IPS-11a (cell line): ENCODE results near the gene SGCB.
"Not testable (repeated sequence)": the region's sequence is repeated elsewhere in the genome, so short reads cannot be mapped to it uniquely, and the experiment has no call there.

Experiments
- H3K4me3 ChIP-seq: one replicate; pipeline ENCODE4 v1.5.1; 2013; ENCODE audit warnings: low read depth, low read length, control low read depth

The SGCB gene

GRCh38 chr4:52038103-52038912 is at the start of gene SGCB:
Gene SGCB (minus strand): TSS chr4:52038299. CDS start chr4:52038259, 40 bp downstream.
- peak within 1 kb of the TSS; percentile 75 for H3K4me3 ChIP-seq

DNA sequence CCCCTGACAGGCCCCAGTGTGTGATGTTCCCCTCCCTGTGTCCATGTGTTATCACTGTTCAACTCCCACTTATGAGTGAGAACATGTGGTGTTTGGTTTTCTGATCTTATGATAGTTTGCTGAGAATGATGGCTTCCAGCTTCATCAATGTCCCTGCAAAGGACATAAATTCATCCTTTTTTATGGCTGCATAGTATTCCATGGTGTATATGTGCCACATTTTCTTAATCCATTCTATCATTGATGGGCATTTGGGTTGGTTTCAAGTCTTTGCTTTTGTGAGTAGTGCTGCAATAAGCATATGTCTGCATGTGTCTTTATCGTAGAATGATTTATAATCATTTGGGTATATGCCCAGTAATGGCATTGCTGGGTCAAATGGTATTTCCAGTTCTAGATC is 48.3 kb upstream of the SGCB start:
- not testable (repeated sequence) for H3K4me3 ChIP-seq

DNA sequence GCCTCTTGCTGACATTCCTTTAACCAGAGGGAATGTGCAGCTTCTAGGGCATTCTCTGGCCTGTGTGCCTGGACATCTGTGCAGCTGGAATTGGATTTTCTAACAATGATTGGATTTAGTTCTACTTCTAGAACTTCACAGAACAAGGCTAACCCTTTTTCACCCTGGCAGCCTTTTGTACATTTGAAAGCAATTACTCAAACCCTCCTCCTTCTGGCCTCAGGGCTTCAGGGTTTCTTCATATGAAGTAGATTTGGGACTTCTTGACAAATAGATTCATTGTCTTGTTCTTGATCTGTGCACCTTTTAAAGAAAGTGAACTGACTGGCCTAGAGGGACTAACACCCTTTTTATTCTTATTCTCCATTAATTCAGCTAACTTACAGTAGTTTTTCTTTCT is 43.1 kb upstream of the SGCB start:
- no peak overlapping the region for H3K4me3 ChIP-seq

DNA sequence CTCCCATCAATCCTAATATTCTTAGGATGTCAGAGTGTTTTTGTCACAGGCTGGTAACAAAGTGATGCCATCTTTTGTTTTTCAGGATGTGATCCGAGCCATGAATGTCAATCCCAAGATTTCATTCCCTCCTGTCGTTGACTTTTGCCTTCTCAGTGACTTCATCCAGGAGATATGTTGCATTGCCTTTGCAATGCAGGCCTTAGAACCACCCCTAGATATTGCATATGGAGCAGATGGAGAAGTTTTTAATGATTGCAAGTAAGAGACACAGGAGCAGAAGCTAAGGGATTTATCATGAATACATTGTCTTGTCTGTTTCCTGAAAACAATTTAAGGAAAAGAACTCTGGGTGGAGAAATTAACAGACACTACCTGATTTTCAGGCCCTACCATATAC is 41.6 kb upstream of the SGCB start:
- H3K4me3 ChIP-seq: no peak overlapping the region

DNA sequence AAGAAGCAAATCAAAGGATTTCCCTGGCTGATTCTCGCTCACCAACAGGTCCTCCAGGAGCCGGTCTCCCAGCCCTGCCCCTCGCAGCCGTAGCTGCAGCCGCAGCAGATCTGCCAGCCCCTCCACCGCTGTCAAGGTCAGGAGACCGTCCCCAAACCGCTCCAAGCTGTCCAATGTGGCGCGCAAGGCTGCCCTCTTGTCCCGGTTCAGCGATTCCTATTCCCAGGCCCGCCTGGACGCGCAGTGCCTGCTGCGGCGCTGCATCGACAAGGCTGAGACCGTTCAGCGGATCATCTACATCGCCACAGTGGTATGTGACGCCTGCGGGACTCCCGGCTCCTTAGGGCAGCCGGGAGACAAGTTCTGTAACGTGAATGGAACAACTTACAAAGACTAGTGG is 38.6 kb upstream of the SGCB start:
- peak overlapping the region; percentile 25 for H3K4me3 ChIP-seq

GRCh38 chr4:52071791-52072546 is 33.9 kb upstream of the SGCB start:
- H3K4me3 ChIP-seq: no peak overlapping the region

GRCh38 chr4:52069571-52069970 is 31.5 kb upstream of the SGCB start:
- no peak overlapping the region for H3K4me3 ChIP-seq

GRCh38 chr4:52059372-52059771 is 21.3 kb upstream of the SGCB start:
- H3K4me3 ChIP-seq: no peak overlapping the region

GRCh38 chr4:52058275-52058674 is 20.2 kb upstream of the SGCB start:
- H3K4me3 ChIP-seq: no peak overlapping the region

- no peak overlapping the region for H3K4me3 ChIP-seq
Measured at GRCh38 chr4:52057196-52057595, 19.1 kb upstream of the SGCB start.

DNA sequence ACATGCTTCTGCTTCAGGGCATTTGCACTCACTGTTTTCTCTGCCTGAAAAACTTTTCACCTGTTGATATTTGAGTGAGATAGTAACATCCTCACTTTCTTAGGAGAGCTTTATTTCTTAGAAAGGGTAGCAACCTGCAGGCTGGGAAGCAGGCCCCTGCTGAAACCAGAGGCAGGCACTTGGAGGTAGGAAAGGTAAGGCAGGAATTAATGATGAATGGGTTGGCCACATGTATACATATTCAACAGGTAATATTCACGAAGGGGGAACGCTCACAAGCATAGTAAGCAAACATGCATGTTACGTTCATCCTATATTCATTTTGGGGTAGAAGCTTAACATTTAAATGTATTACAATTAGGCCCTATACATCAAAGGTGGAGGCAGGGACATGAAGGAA is 16.2 kb upstream of the SGCB start:
- H3K4me3 ChIP-seq: no peak overlapping the region

DNA sequence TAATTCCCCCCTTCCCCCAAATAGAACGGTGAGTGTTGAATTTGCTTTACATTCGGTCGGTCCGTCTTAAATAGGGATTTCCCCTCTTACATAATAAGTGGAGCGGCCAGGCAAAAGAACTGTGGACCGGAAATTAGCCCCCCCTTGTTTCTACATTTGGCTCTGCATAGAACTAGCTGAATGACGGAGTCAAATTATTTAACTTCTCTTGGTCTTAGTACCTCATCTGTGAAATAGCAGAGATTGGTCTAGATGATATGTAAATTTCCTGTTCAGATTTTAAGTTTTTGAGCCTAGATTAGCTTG is 14.3 kb upstream of the SGCB start:
- H3K4me3 ChIP-seq: no peak overlapping the region

GRCh38 chr4:52051615-52052474 is 13.7 kb upstream of the SGCB start:
- H3K4me3 ChIP-seq: peak overlapping the region; percentile 57

GRCh38 chr4:52051213-52051614 is 13.1 kb upstream of the SGCB start, which contains the start of gene SPATA18:
Gene SPATA18 (plus strand): TSS chr4:52051304. CDS start chr4:52051705, 401 bp downstream.
- H3K4me3 ChIP-seq: peak within 1 kb of the TSS; percentile 57

- no peak overlapping the region for H3K4me3 ChIP-seq
Measured at GRCh38 chr4:52049266-52049665, 11.2 kb upstream of the SGCB start.

- H3K4me3 ChIP-seq: no peak overlapping the region
Measured at GRCh38 chr4:52045028-52045427, 6.9 kb upstream of the SGCB start.

DNA sequence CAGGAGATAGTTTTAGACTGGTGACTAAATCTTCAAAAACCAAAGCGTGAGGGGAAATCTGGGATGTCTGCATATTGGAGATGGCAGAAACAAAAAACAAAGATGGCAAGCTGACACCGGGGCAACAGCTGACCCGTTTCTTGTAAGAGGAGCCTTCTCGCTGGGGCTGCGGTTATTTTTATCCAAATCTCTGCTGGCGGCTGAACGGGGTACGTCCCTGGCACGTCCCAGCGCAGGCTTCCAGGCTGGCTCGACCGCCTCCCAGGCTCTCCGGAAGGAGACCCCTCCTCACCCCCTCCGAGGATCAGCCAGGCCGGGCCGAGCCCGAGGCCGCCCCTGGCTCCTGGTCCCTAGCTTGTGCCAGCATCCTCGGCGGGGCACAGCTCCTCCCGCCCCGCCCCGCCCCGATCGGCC is 403 bp downstream of the SGCB start:
- H3K4me3 ChIP-seq: peak overlapping the region; percentile 75

GRCh38 chr4:52036886-52037530 is 1.1 kb downstream of the SGCB start:
- H3K4me3 ChIP-seq: peak overlapping the region; percentile 75

GRCh38 chr4:52035190-52035589 is 2.9 kb downstream of the SGCB start:
- no peak overlapping the region for H3K4me3 ChIP-seq

DNA sequence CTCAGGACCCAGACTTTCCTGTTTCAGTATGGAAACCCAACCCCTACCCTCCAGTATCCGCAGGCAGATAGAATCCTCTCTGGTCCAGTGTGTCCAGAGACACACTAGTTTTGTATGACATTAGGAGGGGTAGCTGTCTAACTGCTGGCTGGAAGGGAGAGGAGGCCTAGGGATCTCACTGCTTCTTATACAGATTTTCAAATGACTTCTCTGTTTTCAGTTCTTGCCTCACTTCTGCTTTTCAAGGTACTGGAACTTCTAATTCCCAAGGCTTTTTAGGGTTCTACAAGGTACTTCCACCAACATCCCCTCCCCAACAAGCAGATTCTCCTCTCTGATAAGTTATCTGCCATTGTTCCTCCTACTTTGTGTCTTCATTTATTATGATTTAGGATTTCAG is 6.1 kb downstream of the SGCB start:
- no peak overlapping the region for H3K4me3 ChIP-seq

DNA sequence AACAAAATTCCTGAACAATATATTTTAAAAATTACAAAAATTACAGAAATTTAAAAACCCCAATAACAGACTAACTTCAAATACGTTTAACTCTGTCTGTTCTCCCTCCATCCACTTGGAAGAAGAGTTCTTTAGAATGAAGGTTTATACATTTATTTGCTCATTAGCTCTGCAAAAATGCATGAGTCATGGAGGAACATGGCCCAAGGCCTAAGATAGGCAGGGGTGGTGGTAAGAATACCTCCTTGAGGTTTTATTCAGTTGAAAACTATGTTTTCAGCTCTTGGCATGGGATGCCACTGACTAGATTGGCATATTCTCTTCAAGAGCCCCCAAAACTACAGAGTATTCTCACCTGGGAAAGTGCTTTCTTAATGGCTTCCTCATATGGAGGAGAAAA is 9.1 kb downstream of the SGCB start:
- H3K4me3 ChIP-seq: no peak overlapping the region
